ENCODE data around the gene DCP1B.

The DCP1B gene

GRCh38 chr12:1935242-1935641 lies 69.0 kb downstream of the DCP1B start:
- no peak for DNase-seq (ENCODE audit: low read depth, low spot score)

- no peak for DNase-seq (ENCODE audit: low read depth, low spot score)
These were observed 69.4 kb downstream of the DCP1B start for GRCh38 chr12:1934831-1935230.

GRCh38 chr12:1934068-1934467 lies 70.2 kb downstream of the DCP1B start:
- DNase-seq (ENCODE audit: low read depth, low spot score), result no peak

- no peak for DNase-seq (ENCODE audit: low read depth, low spot score)
These were observed 70.8 kb downstream of the DCP1B start for GRCh38 chr12:1933342-1934051.

- DNase-seq (ENCODE audit: low read depth, low spot score), result no peak
These were observed 71.9 kb downstream of the DCP1B start for GRCh38 chr12:1932264-1932777.

- no peak for DNase-seq (ENCODE audit: low read depth, low spot score)
These were observed 72.6 kb downstream of the DCP1B start for GRCh38 chr12:1931642-1932041.

- DNase-seq (ENCODE audit: low read depth, low spot score), result no peak
These were observed 73.3 kb downstream of the DCP1B start for GRCh38 chr12:1930803-1931597.

GRCh38 chr12:1929985-1930802 lies 74.1 kb downstream of the DCP1B start:
- DNase-seq (ENCODE audit: low read depth, low spot score), result no peak

GRCh38 chr12:1929241-1929984 lies 74.8 kb downstream of the DCP1B start:
- no peak for DNase-seq (ENCODE audit: low read depth, low spot score)

GRCh38 chr12:1928439-1929121 lies 75.7 kb downstream of the DCP1B start:
- no peak for DNase-seq (ENCODE audit: low read depth, low spot score)

- peak; percentile 65 for DNase-seq (ENCODE audit: low read depth, low spot score)
These were observed 76.4 kb downstream of the DCP1B start for GRCh38 chr12:1927751-1928351.

- no peak for DNase-seq (ENCODE audit: low read depth, low spot score)
These were observed 77.1 kb downstream of the DCP1B start for GRCh38 chr12:1927051-1927680.

GRCh38 chr12:1926251-1926657 lies 78.0 kb downstream of the DCP1B start:
- DNase-seq (ENCODE audit: low read depth, low spot score), result no peak

GRCh38 chr12:1925684-1926006 lies 78.6 kb downstream of the DCP1B start:
- no peak for DNase-seq (ENCODE audit: low read depth, low spot score)

- DNase-seq (ENCODE audit: low read depth, low spot score), result no peak
These were observed 79.1 kb downstream of the DCP1B start for GRCh38 chr12:1924996-1925683.

GRCh38 chr12:1922985-1923384 lies 81.3 kb downstream of the DCP1B start:
- DNase-seq (ENCODE audit: low read depth, low spot score), result no peak

GRCh38 chr12:1922075-1922709 lies 82.1 kb downstream of the DCP1B start:
- DNase-seq (ENCODE audit: low read depth, low spot score), result no peak

- no peak for DNase-seq (ENCODE audit: low read depth, low spot score)
These were observed 83.3 kb downstream of the DCP1B start for GRCh38 chr12:1920971-1921370.

- DNase-seq (ENCODE audit: low read depth, low spot score), result no peak
These were observed 83.8 kb downstream of the DCP1B start for GRCh38 chr12:1920436-1920835.

Measured in ELF-1 (cell line).